Measurements from ENCODE around the gene RPUSD1.

GRCh38 chr16:782258-782657 lies 5.9 kb downstream of the RPUSD1 start:
- TF ChIP-seq, protein P1, sequence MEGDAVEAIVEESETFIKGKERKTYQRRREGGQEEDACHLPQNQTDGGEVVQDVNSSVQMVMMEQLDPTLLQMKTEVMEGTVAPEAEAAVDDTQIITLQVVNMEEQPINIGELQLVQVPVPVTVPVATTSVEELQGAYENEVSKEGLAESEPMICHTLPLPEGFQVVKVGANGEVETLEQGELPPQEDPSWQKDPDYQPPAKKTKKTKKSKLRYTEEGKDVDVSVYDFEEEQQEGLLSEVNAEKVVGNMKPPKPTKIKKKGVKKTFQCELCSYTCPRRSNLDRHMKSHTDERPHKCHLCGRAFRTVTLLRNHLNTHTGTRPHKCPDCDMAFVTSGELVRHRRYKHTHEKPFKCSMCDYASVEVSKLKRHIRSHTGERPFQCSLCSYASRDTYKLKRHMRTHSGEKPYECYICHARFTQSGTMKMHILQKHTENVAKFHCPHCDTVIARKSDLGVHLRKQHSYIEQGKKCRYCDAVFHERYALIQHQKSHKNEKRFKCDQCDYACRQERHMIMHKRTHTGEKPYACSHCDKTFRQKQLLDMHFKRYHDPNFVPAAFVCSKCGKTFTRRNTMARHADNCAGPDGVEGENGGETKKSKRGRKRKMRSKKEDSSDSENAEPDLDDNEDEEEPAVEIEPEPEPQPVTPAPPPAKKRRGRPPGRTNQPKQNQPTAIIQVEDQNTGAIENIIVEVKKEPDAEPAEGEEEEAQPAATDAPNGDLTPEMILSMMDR (IDR thresholded peaks at IDR 0.05) = no peak
- TF ChIP-seq TP53 (CRISPR knock-in tag; IDR thresholded peaks at IDR 0.05) (no peak), SP1 (CRISPR knock-in tag; conservative IDR thresholded peaks at IDR 0.05) (no peak), ATF6 (CRISPR knock-in tag; IDR thresholded peaks at IDR 0.05) (no peak), JUN (CRISPR knock-in tag; IDR thresholded peaks at IDR 0.05) (no peak), USF2 (CRISPR knock-in tag; IDR thresholded peaks at IDR 0.05) (no peak), NR3C1 (CRISPR knock-in tag; conservative IDR thresholded peaks at IDR 0.05; ENCODE audit: low read depth) (no peak), ZNF232 (CRISPR knock-in tag; IDR thresholded peaks at IDR 0.05) (no peak), ELF4 (CRISPR knock-in tag; IDR thresholded peaks at IDR 0.05; ENCODE audit: low read depth) (no peak), KAT7 (CRISPR knock-in tag; IDR thresholded peaks at IDR 0.05; ENCODE audit: borderline replicate concordance) (no peak), FOXJ3 (CRISPR knock-in tag; IDR thresholded peaks at IDR 0.05; ENCODE audit: borderline replicate concordance) (no peak), NFYB (CRISPR knock-in tag; conservative IDR thresholded peaks at IDR 0.05; ENCODE audit: low read depth) (no peak)
- TF ChIP-seq, protein P2, sequence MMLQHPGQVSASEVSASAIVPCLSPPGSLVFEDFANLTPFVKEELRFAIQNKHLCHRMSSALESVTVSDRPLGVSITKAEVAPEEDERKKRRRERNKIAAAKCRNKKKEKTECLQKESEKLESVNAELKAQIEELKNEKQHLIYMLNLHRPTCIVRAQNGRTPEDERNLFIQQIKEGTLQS (CRISPR knock-in tag; conservative IDR thresholded peaks at IDR 0.05) = no peak
- TF ChIP-seq, protein P3, sequence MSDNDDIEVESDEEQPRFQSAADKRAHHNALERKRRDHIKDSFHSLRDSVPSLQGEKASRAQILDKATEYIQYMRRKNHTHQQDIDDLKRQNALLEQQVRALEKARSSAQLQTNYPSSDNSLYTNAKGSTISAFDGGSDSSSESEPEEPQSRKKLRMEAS (CRISPR knock-in tag; IDR thresholded peaks at IDR 0.05) = no peak
